Loucy (cell line): ENCODE data around the gene MED8.

ENCODE experiments used
- H2AFZ ChIP-seq: fragments of 200-600 bp; sonication (generic); 2 replicates; pipeline ENCODE4 v1.6.0; 2016; ENCODE audit warnings: antibody characterized with exemption, mild to moderate bottlenecking, low read length, moderate library complexity
- H3F3A ChIP-seq: fragments of 200-600 bp; 2 replicates; pipeline ENCODE4 v1.6.0; 2016; ENCODE audit warnings: antibody characterized with exemption, low read depth, mild to moderate bottlenecking
- H3K27me3 ChIP-seq: fragments of 200-600 bp; sonication (generic); 2 replicates; pipeline ENCODE4 v1.6.1; 2014; ENCODE audit warnings: low read length, mild to moderate bottlenecking; ENCODE audit not compliant: insufficient read depth, poor library complexity, severe bottlenecking
- H3K36me3 ChIP-seq: fragments of 200-600 bp; sonication (generic); 2 replicates; pipeline ENCODE4 v1.6.1; 2016; ENCODE audit warnings: low read length; ENCODE audit not compliant: insufficient read depth
- H3K4me1 ChIP-seq: fragments of 200-600 bp; sonication (generic); 2 replicates; pipeline ENCODE4 v1.5.1; 2014; ENCODE audit warnings: low read length, mild to moderate bottlenecking; ENCODE audit not compliant: insufficient read depth, poor library complexity, severe bottlenecking
- H3K4me2 ChIP-seq: fragments of 200-600 bp; sonication (generic); 2 replicates; pipeline ENCODE4 v1.6.0; 2014; ENCODE audit warnings: antibody characterized with exemption, low read length, low read depth, mild to moderate bottlenecking; ENCODE audit not compliant: poor library complexity, severe bottlenecking
- H3K4me3 ChIP-seq: fragments of 200-600 bp; sonication (generic); 2 replicates; pipeline ENCODE4 v1.5.1; 2014; ENCODE audit warnings: low read length, mild to moderate bottlenecking, mixed read lengths; ENCODE audit not compliant: poor library complexity, severe bottlenecking
- H3K79me2 ChIP-seq: fragments of 200-600 bp; sonication (generic); 2 replicates; pipeline ENCODE4 v1.6.1; 2014; ENCODE audit warnings: low read length; ENCODE audit not compliant: insufficient read depth
- H3K9ac ChIP-seq: fragments of 200-600 bp; sonication (generic); 2 replicates; pipeline ENCODE4 v1.6.0; 2014; ENCODE audit warnings: mild to moderate bottlenecking, low read depth, low read length, moderate library complexity; ENCODE audit not compliant: poor library complexity, severe bottlenecking
- H3K9me2 ChIP-seq: fragments of 200-600 bp; sonication (generic); replicated peaks from 2 replicates; pipeline ENCODE4 v1.6.1; 2016; ENCODE audit warnings: low read depth, low read length, mixed read lengths
- H3K9me3 ChIP-seq: fragments of 200-600 bp; sonication (generic); 2 replicates; pipeline ENCODE4 v1.6.1; 2014; ENCODE audit warnings: mild to moderate bottlenecking, antibody characterized with exemption, low read length, low read depth; ENCODE audit not compliant: insufficient read depth
- H4K20me1 ChIP-seq: fragments of 200-600 bp; sonication (generic); 2 replicates; pipeline ENCODE4 v1.6.0; 2014; ENCODE audit warnings: antibody characterized with exemption, low read length, mild to moderate bottlenecking; ENCODE audit not compliant: insufficient read depth, poor library complexity, severe bottlenecking
- EZH2phosphoT487 ChIP-seq: fragments of 200-600 bp; IDR thresholded peaks from 2 replicates; pipeline ENCODE4 v1.6.1; 2018; ENCODE audit warnings: antibody characterized with exemption, mild to moderate bottlenecking, moderate library complexity, borderline replicate concordance
- TF ChIP-seq, protein P1 (sequence below): fragments of 200-600 bp; sonication (generic); conservative IDR thresholded peaks from 2 replicates; pipeline ENCODE4 v1.5.1; 2014; ENCODE audit warnings: mild to moderate bottlenecking, antibody characterized with exemption, low read length

MED8 gene

DNA sequence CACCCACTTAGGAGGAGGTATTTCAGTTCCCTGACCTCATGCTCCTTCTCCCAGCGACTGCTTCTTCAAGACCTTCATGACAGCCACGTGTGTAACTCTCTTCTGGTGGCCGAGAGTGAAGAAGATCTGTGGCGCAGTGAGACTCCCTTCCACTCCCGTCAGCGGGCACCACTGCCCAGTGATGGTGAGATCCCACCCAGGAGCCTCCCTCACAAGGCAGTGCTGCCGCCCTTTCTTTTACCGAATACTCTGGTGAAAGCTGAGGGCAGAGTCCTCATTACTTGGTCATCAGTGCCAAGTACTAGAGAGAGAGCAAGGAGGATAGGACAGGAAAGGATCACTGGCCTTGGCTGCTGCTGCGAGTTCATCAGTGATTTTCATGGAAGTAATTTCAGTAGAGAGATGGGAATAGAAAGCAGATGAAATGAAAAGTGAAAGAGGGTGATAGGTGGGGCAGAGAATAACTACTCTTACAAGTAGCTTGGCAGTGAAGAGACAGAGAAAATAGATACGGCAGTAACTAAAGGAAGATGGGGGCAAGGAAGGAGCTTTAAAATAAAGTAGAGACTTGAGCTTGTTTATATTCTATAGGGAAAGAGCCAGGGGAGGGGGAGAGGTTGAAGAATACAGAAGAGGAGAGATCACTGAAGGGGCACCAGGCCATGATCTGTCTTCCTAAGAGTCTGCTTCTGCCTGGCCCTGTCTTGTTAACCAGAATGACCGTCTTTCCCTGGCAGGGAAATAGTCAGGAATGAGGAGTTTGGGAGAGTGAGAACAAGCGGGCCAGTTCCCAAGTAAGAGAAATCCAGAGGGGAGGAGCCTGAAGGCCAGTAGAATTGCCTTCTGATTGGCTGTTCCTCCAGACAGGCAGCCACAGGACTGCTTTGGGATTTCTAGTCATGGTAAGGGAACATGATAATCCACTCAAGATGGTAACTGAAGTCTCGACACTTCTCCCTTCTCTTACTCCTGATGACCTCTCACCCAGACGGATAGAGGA is 45.8 kb upstream of the MED8 start:
- no peaks in the 10 kb centered on the region for H3K9me2 ChIP-seq
- H3K27me3 ChIP-seq = no peaks in the 10 kb centered on the region

GRCh38 chr1:43434256-43434655 is 44.7 kb upstream of the MED8 start:
- Histone ChIP-seq H3K4me3 (no peak overlapping the region), H3K9me3 (no peaks in the 10 kb centered on the region), H3K9me2 (no peaks in the 10 kb centered on the region), H3K27me3 (no peaks in the 10 kb centered on the region), H4K20me1 (no peaks in the 10 kb centered on the region), H3K4me1 (no peaks in the 10 kb centered on the region), H2AFZ (no peak overlapping the region), H3F3A (no peaks in the 10 kb centered on the region), H3K79me2 (no peaks in the 10 kb centered on the region), H3K9ac (no peak overlapping the region), H3K4me2 (no peak overlapping the region), H3K36me3 (peaks cover 43% of the 10 kb centered on the region; the same call in 1 of the 2 replicates)
- no peak for TF ChIP-seq EZH2phosphoT487
- TF ChIP-seq, protein P1, sequence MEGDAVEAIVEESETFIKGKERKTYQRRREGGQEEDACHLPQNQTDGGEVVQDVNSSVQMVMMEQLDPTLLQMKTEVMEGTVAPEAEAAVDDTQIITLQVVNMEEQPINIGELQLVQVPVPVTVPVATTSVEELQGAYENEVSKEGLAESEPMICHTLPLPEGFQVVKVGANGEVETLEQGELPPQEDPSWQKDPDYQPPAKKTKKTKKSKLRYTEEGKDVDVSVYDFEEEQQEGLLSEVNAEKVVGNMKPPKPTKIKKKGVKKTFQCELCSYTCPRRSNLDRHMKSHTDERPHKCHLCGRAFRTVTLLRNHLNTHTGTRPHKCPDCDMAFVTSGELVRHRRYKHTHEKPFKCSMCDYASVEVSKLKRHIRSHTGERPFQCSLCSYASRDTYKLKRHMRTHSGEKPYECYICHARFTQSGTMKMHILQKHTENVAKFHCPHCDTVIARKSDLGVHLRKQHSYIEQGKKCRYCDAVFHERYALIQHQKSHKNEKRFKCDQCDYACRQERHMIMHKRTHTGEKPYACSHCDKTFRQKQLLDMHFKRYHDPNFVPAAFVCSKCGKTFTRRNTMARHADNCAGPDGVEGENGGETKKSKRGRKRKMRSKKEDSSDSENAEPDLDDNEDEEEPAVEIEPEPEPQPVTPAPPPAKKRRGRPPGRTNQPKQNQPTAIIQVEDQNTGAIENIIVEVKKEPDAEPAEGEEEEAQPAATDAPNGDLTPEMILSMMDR = no peak

More for the DNA sequence above, 45.8 kb upstream of the MED8 start:
- no peak overlapping the region for H3K9ac ChIP-seq
- H3K79me2 ChIP-seq = no peaks in the 10 kb centered on the region
- TF ChIP-seq, protein P1 = no peak
- no peak for TF ChIP-seq EZH2phosphoT487
- no peak overlapping the region for H3K4me3 ChIP-seq
- no peaks in the 10 kb centered on the region for H3K4me1 ChIP-seq
- H2AFZ ChIP-seq = no peak overlapping the region
- H3K9me3 ChIP-seq = no peaks in the 10 kb centered on the region
- no peaks in the 10 kb centered on the region for H4K20me1 ChIP-seq
- H3K4me2 ChIP-seq = no peak overlapping the region
- H3K36me3 ChIP-seq = peaks cover 41% of the 10 kb centered on the region; the same call in 1 of the 2 replicates
- H3F3A ChIP-seq = no peaks in the 10 kb centered on the region

DNA sequence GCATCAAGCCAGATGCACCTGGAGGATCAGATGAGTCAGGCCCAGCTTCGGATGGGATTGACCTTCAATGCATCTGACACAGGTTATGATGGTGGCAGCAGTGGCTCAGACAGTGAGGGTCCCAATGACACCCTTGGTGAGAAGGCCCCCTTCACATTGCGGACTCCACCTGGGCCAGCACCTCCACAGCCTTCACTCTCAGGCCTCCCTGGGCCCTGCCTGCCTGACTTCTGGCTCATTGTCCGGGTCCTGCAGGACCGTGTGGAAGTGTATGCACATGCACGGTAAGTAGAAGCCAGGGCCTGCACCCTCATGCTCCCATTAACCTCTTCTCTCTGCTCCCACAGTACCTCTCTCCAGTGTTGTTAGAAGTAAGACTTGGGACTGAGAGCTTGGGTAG is 43.3 kb upstream of the MED8 start:
- H3K27me3 ChIP-seq = no peaks in the 10 kb centered on the region
- no peaks in the 10 kb centered on the region for H3K4me1 ChIP-seq
- H3K9me2 ChIP-seq = no peaks in the 10 kb centered on the region
- no peaks in the 10 kb centered on the region for H3K9me3 ChIP-seq
- H3K4me2 ChIP-seq = no peak overlapping the region
- no peak overlapping the region for H3K4me3 ChIP-seq
- H3K9ac ChIP-seq = no peak overlapping the region
- no peak for TF ChIP-seq EZH2phosphoT487
- TF ChIP-seq, protein P1 = no peak
- no peaks in the 10 kb centered on the region for H3F3A ChIP-seq
- no peaks in the 10 kb centered on the region for H4K20me1 ChIP-seq
- no peak overlapping the region for H2AFZ ChIP-seq
- peaks cover 52% of the 10 kb centered on the region; the same call in 1 of the 2 replicates for H3K36me3 ChIP-seq
- no peaks in the 10 kb centered on the region for H3K79me2 ChIP-seq
